ENCODE results near the gene MPP1. TPM values are rescaled to one million over a fixed set of nuclear protein-coding genes. Genes with fewer than 3 reads are reported as not detected.
A peak's percentile ranks its signal among the peaks of the same experiment; 100 is the strongest.

The MPP1 gene
- total and polyA plus RNA-seq, 9 of the 15 experiments (the other 6 are each of a cell fraction or from before 2014, with no cell fraction given), result 227 to 395 (median 283) TPM

GRCh38 chrX:154748712-154749339, 56.5 kb downstream of the MPP1 start (continued):
- TF ChIP-seq USF2 (CRISPR knock-in tag; IDR thresholded peaks at IDR 0.05) (no peak), MAZ (CRISPR knock-in tag; conservative IDR thresholded peaks at IDR 0.05 in 1 of 2, IDR thresholded peaks at IDR 0.05 in 1 of 2) (peak in 1 of 2 experiments; percentile 32; a peak in 1 of 4 replicates), ZNF589 (CRISPR knock-in tag; IDR thresholded peaks at IDR 0.05; ENCODE audit: low read depth) (0 out of 2 replicates have a peak, but pooled peaks have one; percentile 26), ZBTB9 (CRISPR knock-in tag; IDR thresholded peaks at IDR 0.05) (no peak), NRF1 (conservative IDR thresholded peaks at IDR 0.05 in 1 of 2, IDR thresholded peaks at IDR 0.05 in 1 of 2) (peak; percentile 18 to 43; a peak in 2 of 4 replicates), ZNF592 (IDR thresholded peaks at IDR 0.05) (peak; percentile 28; the same call in 1 of the 2 replicates), CTCF (IDR thresholded peaks at IDR 0.05 in 2 of 3, conservative IDR thresholded peaks at IDR 0.05 in 1 of 3; ENCODE audit: insufficient read depth in 2 of 3, low read depth in 1 of 3, low read length in 3 of 3) (peak; percentile 68 to 84 (median 81)), RFX1 (IDR thresholded peaks at IDR 0.05) (no peak), XRCC3 (IDR thresholded peaks at IDR 0.05) (no peak), ZFX (CRISPR knock-in tag; IDR thresholded peaks at IDR 0.05) (peak; percentile 55; the same call in 1 of the 2 replicates)
